GM15510 (cell line): Measurements from ENCODE around the gene DNAJB6.

Experiments
- POLR2A ChIP-seq: IDR thresholded peaks from 3 replicates; pipeline ENCODE4 v1.6.1; 2011; ENCODE audit warnings: borderline replicate concordance; ENCODE audit not compliant: insufficient read length; ENCODE audit errors: extremely low read depth

Gene DNAJB6

DNA sequence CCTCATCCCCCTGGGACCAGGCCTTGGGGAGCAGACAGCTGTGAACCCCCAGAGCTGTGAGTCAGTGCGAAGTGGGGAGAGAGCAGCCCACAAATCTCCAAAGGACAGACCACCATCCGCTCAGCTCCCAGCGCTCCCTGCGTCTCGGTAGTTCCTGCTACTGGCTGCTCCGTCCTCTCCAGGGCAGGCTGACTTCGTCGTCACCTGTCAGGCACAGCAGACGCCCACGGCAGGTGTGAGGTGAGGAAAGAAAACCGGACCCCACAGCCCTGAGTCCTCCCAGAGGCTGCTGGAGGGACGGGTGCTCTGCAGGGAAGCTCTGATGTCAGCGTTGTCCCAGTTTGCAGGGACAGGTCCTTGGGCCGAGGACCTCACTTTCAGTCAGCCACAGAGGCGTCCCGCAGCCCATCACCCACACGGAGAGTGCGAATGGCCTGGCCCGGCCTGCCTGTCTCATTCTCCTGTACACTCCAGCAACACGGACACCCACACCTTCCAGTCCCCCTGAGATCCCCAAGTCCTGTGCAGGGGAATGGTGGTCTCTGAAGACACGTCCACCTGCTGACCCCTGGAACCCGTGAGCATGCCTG, 95.2 kb downstream of the DNAJB6 start:
- no peak for TF ChIP-seq POLR2A

GRCh38 chr7:157432541-157432956, 95.7 kb downstream of the DNAJB6 start:
- no peak for TF ChIP-seq POLR2A

DNA sequence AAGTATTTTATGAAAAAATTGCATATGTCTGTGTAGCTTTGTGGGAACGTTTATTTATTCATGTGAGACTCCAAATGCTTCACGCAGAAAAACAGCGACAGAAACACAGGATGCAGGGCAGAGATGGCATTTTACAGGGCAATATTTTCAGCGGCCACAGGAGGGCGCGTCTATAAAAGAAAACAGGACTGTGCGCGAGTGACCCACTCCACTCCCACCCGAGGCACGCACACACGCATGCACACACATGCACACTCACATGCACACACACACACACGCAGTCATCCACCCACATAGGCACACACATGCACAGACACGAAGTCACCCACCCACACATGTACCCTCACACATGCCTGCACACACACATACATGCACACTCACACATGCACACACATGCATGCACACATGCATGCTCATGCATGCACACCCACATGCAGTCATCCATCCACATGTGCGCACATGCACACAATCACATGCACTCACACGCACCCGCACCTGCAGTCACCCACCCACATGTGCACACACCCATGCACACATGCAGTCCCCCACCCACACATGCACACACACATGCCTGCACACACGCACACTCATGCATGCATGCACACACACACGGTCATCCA, 96.3 kb downstream of the DNAJB6 start:
- no peak for TF ChIP-seq POLR2A

DNA sequence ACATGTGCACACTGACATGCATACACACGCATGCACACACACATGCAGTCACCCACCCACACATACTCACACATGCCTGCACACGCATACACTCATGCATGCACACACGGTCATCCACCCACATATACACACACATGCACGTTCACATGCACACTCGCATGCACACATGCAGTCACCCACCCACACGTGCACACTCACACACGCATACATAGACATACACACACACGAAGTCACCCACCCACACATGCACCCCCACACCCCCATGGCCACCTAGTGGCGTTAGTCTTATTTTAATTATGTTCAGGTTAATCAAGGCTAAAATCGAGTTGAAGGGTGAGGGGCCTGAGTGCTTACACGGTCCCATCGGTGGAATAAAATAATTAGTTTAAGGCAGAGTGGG, 96.8 kb downstream of the DNAJB6 start:
- TF ChIP-seq POLR2A = no peak

- TF ChIP-seq POLR2A = no peak
Observed at GRCh38 chr7:157434231-157434630, 97.4 kb downstream of the DNAJB6 start.

DNA sequence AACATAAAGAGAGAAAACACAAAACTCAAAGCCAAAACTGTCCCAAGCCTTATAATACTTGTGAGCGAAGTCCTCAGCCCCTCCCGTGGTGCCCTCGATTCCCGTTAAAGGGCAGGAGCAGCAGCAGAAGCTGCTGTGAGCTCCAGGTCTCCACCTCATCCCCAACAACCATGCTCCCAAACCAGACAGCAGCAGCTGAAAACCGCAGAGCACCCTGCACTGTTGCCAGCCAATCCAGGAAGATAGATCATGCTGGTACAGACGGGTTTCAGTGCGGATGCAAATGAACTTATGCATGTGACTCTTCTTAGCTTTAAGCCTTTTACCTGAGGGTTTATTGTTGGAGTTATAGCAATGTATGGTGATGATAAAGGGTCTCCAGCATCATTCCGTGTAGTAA, 97.9 kb downstream of the DNAJB6 start:
- TF ChIP-seq POLR2A = no peak

DNA sequence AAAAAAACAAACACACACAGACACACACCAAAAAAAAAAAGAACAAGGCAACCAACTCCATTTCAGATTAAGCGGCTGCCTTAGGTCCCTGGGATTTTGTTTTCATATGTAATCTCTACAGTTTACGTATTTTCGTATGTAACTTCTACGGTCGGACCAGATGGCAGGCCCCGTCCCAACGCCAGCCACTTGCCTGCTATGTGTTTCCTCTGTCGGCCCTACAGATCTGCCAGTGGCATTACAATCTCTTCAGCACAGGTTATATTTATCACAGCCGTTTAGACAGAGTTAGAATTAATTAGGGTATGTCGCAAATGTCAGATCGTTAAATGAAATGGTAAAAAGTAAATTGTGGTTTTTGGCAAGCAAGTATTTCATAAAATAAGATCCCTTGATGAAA, 99.3 kb downstream of the DNAJB6 start:
- TF ChIP-seq POLR2A = no peak

DNA sequence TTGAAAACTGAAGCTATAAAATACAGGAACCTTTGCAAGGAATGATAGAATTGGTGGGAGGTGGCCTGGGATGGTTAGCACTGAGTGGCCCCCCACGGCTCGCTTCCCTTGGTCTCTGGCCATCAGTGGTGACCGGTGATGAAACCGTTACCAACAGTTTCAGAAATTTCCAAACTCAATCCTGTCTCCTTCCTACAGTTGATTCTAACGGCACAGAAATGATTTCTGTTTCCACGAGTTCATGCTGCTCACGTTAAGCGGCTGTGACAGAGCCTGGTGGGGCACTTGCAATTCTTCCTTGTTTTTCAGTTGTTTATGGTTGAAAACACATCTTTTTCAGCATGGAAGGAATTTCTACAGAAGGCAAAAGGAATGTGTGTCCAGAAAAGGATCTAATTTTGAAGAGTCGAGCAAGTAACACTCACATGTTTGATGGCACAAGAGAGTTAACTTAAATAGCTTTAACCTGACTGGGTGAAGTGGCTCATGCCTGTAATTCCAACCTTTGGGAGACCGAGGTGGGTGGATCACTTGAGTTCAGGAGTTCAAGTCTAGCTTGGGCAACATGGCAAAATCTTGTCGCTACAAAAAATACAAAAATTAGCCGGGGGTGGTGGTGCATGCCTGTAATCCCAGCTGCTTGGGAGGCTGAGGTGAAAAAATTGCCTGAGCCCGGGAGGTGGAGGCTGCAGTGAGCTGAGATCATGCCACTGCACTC, 100.1 kb downstream of the DNAJB6 start:
- no peak for TF ChIP-seq POLR2A

GRCh38 chr7:157437519-157438061, 100.8 kb downstream of the DNAJB6 start:
- TF ChIP-seq POLR2A = no peak

GRCh38 chr7:157438121-157439025, 101.6 kb downstream of the DNAJB6 start:
- no peak for TF ChIP-seq POLR2A

DNA sequence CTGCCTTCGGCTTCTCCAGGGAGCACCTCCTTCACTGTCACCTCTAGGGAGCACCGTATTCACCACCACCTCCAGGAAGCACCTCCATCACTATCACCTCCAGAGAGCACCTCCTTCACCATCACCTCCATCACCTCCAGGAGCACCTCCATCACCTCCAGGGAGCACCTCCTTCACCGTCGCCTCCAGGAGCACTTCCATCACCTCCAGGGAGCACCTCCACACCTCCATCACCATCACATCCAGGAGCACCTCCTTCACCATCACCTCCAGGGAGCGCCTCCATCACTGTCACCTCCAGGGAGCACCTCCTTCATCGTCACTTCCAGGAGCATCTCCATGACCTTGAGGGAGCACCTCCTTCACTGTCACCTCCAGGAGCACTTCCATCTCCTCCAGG, 102.3 kb downstream of the DNAJB6 start:
- TF ChIP-seq POLR2A = no peak

DNA sequence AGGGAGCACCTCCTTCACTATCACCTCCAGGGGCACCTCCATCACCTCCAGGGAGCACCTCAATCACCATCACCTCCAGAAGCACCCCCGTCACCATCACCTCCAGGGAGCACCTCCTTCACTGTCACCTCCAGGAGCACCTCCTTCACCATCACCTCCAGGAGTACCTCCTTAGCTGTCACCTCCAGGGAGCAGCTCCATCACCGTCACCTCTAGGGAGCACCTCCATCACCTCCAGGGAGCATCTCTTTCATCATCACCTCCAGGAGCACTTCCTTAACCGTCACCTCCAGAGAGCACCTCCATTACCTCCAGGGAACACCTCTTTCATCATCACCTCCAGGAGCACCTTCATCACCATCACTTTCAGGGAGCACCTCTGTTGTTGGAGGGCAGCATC, 103.0 kb downstream of the DNAJB6 start:
- TF ChIP-seq POLR2A = no peak

DNA sequence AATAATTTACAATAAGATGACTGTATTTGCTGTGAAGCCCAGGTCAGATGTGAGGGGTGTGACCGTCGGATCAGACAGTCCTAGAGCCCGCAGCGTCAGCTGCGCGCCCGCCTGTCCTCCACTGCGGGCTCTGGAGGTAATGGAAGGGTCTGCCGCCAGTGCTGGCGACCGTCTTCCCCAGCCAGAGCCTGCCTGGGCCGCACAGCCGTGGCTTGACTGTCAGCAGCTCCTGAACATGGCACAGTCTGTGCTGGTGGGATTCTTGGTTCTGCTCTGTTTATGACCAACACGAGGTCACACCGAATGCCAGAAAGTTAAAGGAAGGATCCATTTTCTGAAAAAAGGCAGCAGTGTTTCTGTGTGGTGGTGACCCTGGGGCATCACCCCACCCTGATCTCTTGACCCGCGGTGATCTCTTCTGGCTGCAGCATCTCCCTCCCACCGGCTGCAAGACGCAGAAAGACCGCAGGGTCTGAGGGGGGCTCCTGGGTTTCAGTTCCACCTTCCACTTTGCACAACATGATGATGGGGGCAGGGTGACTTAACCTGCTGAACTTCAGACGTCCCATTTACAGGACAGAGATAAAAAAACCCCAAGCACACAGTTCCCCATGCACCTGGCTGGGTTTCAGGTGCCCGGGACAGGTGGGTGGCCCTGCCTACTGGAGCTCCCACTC, 103.7 kb downstream of the DNAJB6 start:
- no peak for TF ChIP-seq POLR2A

GRCh38 chr7:157441023-157441399, 104.2 kb downstream of the DNAJB6 start:
- TF ChIP-seq POLR2A = no peak
